ENCODE measurements around the gene SPOCK3.
A peak's percentile ranks its signal among the peaks of the same experiment; 100 is the strongest.
"Not testable (repeated sequence)": the region's sequence is repeated elsewhere in the genome, so short reads cannot be mapped to it uniquely, and the experiment has no call there.

SPOCK3 gene

GRCh38 chr4:166956484-166956883, 277.8 kb downstream of the SPOCK3 start:
- no peak for DNase-seq

GRCh38 chr4:166941629-166942028, 292.7 kb downstream of the SPOCK3 start:
- DNase-seq, result peak; percentile 31

GRCh38 chr4:166930464-166930863, 303.8 kb downstream of the SPOCK3 start:
- no peak for DNase-seq

DNA sequence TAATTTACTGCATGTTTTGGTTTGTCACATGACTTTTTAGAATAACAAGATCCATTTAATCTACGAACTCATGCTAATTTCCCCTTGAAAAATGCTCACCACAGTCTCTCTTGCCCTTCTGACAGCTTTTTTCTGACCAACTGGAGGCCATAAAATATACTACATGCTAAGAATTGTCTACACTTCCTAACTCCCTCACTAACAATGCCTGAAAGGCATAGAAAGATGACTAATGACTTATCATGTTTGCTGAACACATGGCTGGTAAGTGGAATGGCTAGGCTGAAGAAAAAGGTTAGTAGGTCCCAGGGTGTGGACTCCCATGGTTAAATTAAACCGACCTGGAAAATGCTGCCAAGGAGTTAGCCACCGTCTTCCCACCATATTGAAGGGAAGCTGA, 309.9 kb downstream of the SPOCK3 start:
- no peak for DNase-seq

DNA sequence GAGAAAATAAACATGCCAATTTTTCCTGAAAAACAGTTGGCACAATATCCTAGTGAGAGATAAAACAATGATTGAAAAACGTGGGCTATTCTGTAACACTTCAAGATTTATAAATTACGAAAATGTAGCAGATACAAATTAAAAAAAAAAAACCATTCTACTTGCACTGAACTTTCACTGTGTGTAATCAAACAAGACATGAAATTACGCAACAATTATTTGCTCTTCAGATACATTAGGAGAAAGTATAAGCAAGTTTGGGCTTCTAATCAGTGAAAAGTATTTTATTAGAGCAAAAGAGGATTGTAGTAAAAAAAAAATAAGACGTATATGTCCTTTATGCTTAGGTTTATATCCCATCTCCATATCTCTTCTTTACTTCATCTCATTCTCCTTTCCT, 320.4 kb downstream of the SPOCK3 start:
- no peak for DNase-seq

GRCh38 chr4:166903408-166903807, 330.9 kb downstream of the SPOCK3 start:
- no peak for DNase-seq

- DNase-seq, result no peak
Measured at GRCh38 chr4:166902941-166903340, 331.4 kb downstream of the SPOCK3 start.

GRCh38 chr4:166896254-166896653, 338.0 kb downstream of the SPOCK3 start:
- no peak for DNase-seq

GRCh38 chr4:166895771-166896170, 338.5 kb downstream of the SPOCK3 start:
- no peak for DNase-seq

- DNase-seq, result no peak
Measured at GRCh38 chr4:166887457-166887856, 346.8 kb downstream of the SPOCK3 start.

DNA sequence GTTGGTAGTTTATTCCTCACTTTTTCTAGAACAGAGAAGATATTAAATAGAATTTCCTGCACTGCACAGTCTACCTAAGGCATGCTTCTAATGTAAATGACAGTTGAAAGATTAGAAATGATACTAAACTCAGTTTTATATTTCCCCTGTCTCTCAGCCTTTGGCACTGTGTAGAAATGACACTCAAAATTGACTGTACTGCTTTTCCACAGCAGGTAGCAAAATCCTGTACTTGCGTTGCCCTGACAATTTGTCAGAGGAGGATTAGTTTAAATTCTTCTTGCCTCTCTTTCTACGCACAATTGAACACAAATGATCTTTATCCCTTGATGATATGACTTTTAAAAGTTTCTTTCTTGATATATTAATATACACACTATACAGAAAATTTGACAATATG, 347.6 kb downstream of the SPOCK3 start:
- no peak for DNase-seq

DNA sequence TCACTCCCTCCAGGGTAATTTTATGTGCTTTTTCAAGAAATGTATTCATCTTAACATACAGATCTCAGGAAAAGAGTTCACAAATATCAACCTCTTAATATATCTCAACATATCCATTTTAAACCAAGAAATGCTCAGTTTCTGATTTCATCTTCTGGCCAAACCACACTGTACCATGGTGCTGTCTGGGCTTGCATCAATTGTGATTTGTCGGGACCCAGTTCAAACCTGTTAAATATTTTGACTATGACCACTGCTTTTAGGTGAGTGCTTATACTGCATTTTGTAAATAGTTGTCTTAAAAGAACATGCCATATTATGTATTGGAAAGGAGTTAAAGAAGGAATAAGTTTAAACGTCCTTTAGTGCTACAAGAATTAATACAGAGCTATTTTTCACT, 352.1 kb downstream of the SPOCK3 start:
- no peak for DNase-seq

DNA sequence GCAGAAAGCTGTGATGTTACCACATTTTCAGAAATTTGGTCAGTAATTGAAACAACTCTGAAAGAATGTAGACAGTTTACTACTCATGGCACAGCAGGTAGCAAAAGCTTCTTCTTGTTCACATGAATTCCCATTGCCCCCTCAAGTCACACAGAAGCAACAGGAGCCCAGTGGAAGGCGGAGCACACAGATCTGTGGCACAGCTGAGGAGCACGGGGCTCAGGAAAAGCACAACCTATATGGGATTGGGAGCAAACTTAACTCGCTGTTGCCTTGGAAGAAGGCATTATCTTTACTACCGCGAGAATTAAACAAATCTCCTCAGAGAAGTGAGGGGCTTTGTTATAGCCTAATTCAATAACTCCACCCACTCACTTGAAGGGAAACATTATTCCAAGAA, 358.5 kb downstream of the SPOCK3 start:
- no peak for DNase-seq

DNA sequence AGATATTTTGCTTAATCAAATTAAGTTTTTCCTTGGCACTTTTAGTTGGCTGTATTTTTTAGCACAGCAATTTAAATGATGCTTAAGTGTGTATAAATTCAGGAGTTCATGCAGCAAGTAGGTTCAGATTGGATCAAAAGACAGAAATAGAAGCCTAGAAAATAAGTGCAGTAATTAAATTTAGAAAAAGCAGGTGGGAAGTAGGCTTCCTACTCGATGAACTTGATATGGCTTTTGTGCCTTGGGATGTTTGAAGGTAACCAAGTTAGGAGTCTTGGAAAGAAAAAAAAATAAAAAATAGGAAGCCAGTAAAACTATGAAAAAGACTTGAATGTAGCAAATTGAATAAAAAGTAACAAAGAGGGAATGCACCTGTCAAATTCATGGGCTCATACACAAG, 372.3 kb downstream of the SPOCK3 start:
- DNase-seq, result no peak

DNA sequence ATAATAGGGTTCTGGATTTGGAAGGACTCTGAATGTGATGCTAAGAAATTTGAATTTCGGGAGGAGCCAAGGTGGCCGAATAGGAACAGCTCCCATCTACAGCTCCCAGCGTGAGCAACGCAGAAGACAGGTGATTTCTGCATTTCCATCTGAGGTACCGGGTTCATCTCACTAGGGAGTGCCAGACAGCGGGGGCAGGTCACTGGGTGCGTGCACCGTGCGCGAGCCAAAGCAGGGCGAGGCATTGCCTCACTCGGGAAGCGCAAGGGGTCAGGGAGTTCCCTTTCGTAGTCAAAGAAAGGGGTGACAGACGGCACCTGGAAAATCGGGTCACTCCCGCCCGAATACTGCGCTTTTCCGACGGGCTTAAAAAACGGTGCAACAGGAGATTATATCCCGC, 383.9 kb downstream of the SPOCK3 start:
- DNase-seq, result not testable (repeated sequence)

DNA sequence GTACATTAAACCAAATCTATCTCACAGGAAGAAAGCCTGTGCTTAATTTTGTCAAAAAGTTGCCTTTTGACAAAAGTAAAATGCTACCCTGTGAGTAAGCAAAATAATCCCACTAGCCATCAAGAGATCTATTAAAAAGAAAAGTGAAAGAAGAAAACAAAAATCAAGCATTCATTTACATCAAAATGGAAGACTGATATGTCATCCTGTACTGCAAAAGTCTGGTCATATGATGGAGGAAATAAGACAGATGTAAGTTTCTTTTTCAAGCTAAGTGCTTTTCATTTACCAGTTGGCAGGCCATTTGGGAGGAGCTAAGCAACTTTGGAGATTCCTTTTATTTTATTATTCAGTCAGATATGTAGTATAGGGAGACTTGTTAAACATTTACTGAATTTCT, 387.4 kb downstream of the SPOCK3 start:
- no peak for DNase-seq

GRCh38 chr4:166842795-166843261, 391.5 kb downstream of the SPOCK3 start:
- DNase-seq, result no peak

- no peak for DNase-seq
Measured at GRCh38 chr4:166839615-166840251, 394.6 kb downstream of the SPOCK3 start.

GRCh38 chr4:166838975-166839614, 395.2 kb downstream of the SPOCK3 start:
- no peak for DNase-seq

DNA sequence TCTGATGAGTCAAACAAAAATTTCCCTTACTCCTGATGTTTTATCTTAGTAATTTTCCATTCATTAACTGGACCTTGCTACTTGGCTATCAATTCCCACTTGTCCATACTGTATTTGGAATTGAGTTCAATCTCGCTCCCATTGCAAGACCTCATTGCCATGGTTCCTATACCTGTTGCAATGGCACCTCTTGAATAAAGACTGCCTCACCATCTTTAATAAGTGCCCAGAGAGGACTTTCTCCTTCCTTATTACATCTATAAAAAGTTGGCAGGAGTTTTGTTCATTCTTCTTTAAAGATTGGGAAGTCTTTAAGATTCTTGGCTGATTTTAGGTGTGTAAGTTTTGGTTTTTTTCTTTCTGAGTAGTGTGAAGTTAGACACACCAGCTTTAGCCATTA, 397.4 kb downstream of the SPOCK3 start:
- no peak for DNase-seq

DNA sequence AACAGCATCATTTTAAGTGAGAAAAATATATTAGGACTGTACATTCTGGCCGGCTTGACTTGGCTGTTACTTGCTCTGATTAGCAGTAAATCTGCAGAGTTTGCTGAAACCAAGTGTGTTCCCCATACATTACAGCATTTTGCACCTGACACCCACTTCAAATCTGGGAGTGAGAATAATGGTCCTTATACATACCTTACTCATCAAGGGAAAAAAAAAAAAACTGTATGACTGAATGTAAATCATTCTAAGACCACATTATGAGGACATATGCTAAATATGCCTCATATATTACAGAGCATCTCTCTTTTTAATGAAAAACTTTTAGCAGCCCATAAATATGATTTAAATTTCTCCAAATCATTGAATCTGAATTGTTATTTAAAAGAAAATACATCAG, 406.7 kb downstream of the SPOCK3 start:
- no peak for DNase-seq

DNA sequence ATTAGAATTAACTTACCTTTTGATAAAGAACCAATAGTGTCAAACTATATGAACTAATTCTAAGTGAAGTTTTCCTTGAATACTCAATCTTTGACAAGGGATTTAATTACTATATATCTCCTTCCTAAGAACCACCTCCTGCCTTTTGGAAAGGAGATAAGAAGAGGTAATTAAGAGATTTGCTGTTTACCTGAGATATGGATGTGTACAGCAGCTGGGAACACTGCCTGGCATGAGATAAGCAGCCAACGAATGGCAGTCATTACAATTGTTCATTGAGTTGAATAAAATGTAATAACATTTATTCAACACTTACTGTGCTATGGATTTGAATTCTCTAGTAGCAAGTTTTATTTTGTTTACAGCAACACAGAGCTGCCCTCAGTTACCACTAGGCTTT, 407.1 kb downstream of the SPOCK3 start:
- no peak for DNase-seq

DNA sequence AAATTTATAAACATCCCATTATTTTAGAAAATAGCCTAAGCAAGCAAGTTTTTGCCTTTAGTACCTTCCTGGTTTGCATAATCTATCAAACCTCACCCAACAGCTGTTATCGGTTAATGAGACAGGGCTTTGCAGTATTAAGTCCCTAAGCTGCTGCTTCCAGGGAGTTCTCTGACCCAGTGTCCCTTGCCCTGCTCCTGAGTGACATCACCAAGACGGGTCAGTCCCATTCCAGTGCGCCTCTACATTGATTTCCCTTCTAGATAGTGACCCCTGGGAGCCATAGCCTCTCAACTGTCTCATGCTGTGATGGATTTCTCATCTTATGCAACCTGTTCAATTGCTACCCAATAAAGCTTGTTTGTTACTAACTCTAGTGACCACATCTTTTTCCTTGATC, 410.4 kb downstream of the SPOCK3 start:
- DNase-seq, result no peak

DNA sequence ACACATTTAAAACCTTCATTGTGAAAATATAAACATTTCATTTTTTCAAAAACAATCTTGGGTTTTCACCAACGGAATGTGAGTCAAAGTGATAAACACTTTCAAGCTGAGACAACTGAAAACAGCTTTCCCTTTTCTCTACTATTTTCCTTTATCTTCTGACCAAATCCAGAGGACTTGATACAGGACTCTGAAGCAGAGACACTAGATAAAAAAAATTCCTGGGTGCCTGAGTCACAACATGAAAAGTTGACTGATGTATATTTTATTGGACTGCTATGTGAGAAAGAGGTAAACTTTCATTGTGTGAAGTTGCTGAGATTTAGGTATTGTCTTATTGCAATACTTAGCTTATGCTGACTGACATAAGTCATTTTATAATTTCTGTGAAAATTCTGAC, 411.2 kb downstream of the SPOCK3 start:
- no peak for DNase-seq

DNA sequence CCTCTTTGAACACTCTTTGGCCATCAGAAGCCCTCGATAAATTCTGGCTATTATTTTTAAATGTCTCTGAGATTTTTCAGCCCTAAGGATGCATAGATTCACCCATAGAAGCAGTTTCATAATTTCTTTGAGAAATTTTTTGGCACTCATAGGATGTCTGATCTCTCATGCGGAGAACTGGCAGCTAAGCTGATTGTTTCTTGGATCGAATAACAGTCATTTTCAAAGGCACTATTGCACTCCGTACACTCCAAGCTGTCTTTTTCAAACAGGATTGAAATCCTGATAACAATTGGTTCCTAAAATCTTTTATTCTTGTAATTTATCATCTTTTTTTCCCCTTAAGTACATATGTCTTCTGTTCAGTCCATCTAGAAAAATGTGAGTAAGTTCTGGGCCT, 411.9 kb downstream of the SPOCK3 start:
- no peak for DNase-seq
